Naive thymus-derived CD4-positive, alpha-beta T cell (primary cell): ENCODE measurements around the gene CPSF7. TPM values are rescaled to one million over a fixed set of nuclear protein-coding genes. Genes with fewer than 3 reads are reported as not detected.
A peak's percentile ranks its signal among the peaks of the same experiment; 100 is the strongest.

Source experiments
- ATAC-seq: fragments of 150-1000 bp; cut with Tn5 transposase; 2 replicates; pipeline ENCODE4 v1.10.0; 2021; ENCODE audit warnings: mild to moderate bottlenecking, moderate library complexity
- CTCF ChIA-PET: fragments of 350-600 bp; sonication (Branson Sonifier 250); formaldehyde crosslinking; loops from one replicate; lab custom pipeline; 2021; ENCODE audit warnings: antibody characterized with exemption; lab: Charles Lee
- POLR2A ChIA-PET: fragments of 350-600 bp; sonication (Branson Sonifier 250); formaldehyde crosslinking; loops from one replicate; lab custom pipeline; 2021; ENCODE audit warnings: antibody characterized with exemption, inconsistent platforms; lab: Charles Lee
- DNase-seq, 9 donors: peaks; one replicate each; pipeline versions ENCODE4 v3.0.0 to v3.0.0-alpha.2; 2020 to 2022; ENCODE audit warnings: mixed read lengths in 1 of 9
- H3K27ac ChIP-seq: one replicate; pipeline ENCODE4 v1.7.0; 2013; ENCODE audit warnings: mild to moderate bottlenecking, low read depth, low read length, moderate library complexity
- H3K27me3 ChIP-seq, 2 donors: one replicate each; pipeline ENCODE4 v1.7.0; 2013; ENCODE audit warnings: low read length in 2 of 2, mild to moderate bottlenecking in 2 of 2, moderate library complexity in 2 of 2; ENCODE audit not compliant: control insufficient read depth in 2 of 2, insufficient read depth in 2 of 2
- H3K36me3 ChIP-seq, 3 experiments: 1 replicate in 2 of 3; 2 replicates in 1 of 3; pipeline ENCODE4 v1.7.0; 2013; ENCODE audit warnings: low read length in 3 of 3, mild to moderate bottlenecking in 3 of 3, moderate library complexity in 1 of 3; ENCODE audit not compliant: insufficient read depth in 3 of 3, control insufficient read depth in 2 of 3
- H3K4me1 ChIP-seq, 2 donors: one replicate each; pipeline ENCODE4 v1.7.0; 2013; ENCODE audit warnings: low read length in 2 of 2, mild to moderate bottlenecking in 2 of 2, moderate library complexity in 1 of 2; ENCODE audit not compliant: control insufficient read depth in 2 of 2, insufficient read depth in 2 of 2
- H3K4me3 ChIP-seq: 2 replicates; pipeline ENCODE4 v1.7.0; 2013; ENCODE audit warnings: mild to moderate bottlenecking, low read length
- H3K9me3 ChIP-seq, 3 experiments: 1 replicate in 2 of 3; 2 replicates in 1 of 3; pipeline ENCODE4 v1.7.0; 2013; ENCODE audit warnings: low read length in 3 of 3; ENCODE audit not compliant: control insufficient read depth in 2 of 3
- H3K27ac Mint-ChIP-seq, 9 donors: one replicate each; pipeline ENCODE4 v1.8.0; 2020 to 2022; ENCODE audit warnings: mixed read lengths in 9 of 9, mild to moderate bottlenecking in 8 of 9, moderate library complexity in 5 of 9, inconsistent platforms in 2 of 9
- H3K27me3 Mint-ChIP-seq, 5 donors: one replicate each; pipeline ENCODE4 v1.8.0; 2021 to 2022; ENCODE audit warnings: mixed read lengths in 5 of 5, mild to moderate bottlenecking in 1 of 5
- H3K36me3 Mint-ChIP-seq, 5 donors: one replicate each; pipeline ENCODE4 v1.8.0; 2020 to 2022; ENCODE audit warnings: mixed read lengths in 5 of 5, mild to moderate bottlenecking in 3 of 5, inconsistent platforms in 1 of 5
- H3K4me1 Mint-ChIP-seq, 7 donors: one replicate each; pipeline ENCODE4 v1.8.0; 2020 to 2022; ENCODE audit warnings: mixed read lengths in 7 of 7, mild to moderate bottlenecking in 3 of 7, inconsistent platforms in 1 of 7
- H3K4me3 Mint-ChIP-seq, 10 donors: one replicate each; pipeline ENCODE4 v1.8.0; 2020 to 2022; ENCODE audit warnings: mild to moderate bottlenecking in 10 of 10, mixed read lengths in 10 of 10, moderate library complexity in 6 of 10, inconsistent platforms in 2 of 10
- H3K9me3 Mint-ChIP-seq, 11 donors: one replicate each; pipeline ENCODE4 v1.8.0; 2020 to 2022; ENCODE audit warnings: mixed read lengths in 11 of 11, mild to moderate bottlenecking in 4 of 11, inconsistent platforms in 1 of 11, moderate library complexity in 1 of 11
- intact Hi-C, 2 donors: fragments of 100-400 bp; cut with micrococcal nuclease; formaldehyde crosslinking; loops; one replicate each; pipeline ENCODE4 v1.15.1; 2023
- polyA plus RNA-seq, 2 donors: library from polyadenylated mRNA; unstranded; fragments of 300-500 nt; fragmentation: Illumina TruSeq; gene quantifications; one replicate each; pipeline ENCODE4 v1.2.3, GENCODE V29; 2021
- total RNA-seq, 6 experiments: library from RNA in 5 of 6; stranded (reverse) in 5 of 6; gene quantifications; 1 replicate in 5 of 6; 2 replicates in 1 of 6; pipeline ENCODE4 v1.2.3 and lab custom pipeline; 2021 to 2026

The CPSF7 gene
- total and polyA plus RNA-seq, 7 experiments from 2014 or later, result 27.5 to 174 (median 113) TPM

GRCh38 chr11:61369372-61370348, 60.1 kb downstream of the CPSF7 start:
- Histone ChIP-seq H3K36me3 (peaks cover 10 to 57% (median 18%) of the 10 kb centered on the region in 3 experiments), H3K4me3 (no peak overlapping the region), H3K27me3 (no peaks in the 10 kb centered on the region), H3K27ac (no peak overlapping the region), H3K4me1 (no peaks in the 10 kb centered on the region), H3K9me3 (no peaks in the 10 kb centered on the region)
- POLR2A ChIA-PET, result interaction anchor here (0.5 to 0.8 kb wide), 2 partner anchors 34 to 36 kb away, joined by 3 read pairs; partner anchors contain the start of gene TKFC
- no peak overlapping the region for H3K4me3 Mint-ChIP-seq
- CTCF ChIA-PET, result interaction anchor here (0.6 to 2.7 kb wide), 5 partner anchors 15 to 99 kb away, joined by 3 to 9 read pairs (median 5); no protein-coding TSS in a partner anchor
- intact Hi-C loops, result loop anchor here in 1 of 2 donors (10.0 kb wide), 1 partner anchor 455 kb away; the partner anchor contains the start of gene TMEM109
- no peaks in the 10 kb centered on the region for H3K27me3 Mint-ChIP-seq
- DNase-seq (no peak), ATAC-seq (no peak)
- peak overlapping the region in 1 of 9 donors; percentile 42 for H3K27ac Mint-ChIP-seq
- no peaks in the 10 kb centered on the region for H3K9me3 Mint-ChIP-seq
- peaks cover 0 to 45% (median 9%) of the 10 kb centered on the region in 5 donors for H3K36me3 Mint-ChIP-seq
- peaks cover 0 to 15% (median 0%) of the 10 kb centered on the region in 7 donors for H3K4me1 Mint-ChIP-seq

- Histone ChIP-seq H3K27ac (no peak overlapping the region), H3K4me1 (no peaks in the 10 kb centered on the region), H3K4me3 (no peak overlapping the region), H3K9me3 (no peaks in the 10 kb centered on the region), H3K36me3 (peaks cover 10 to 65% (median 18%) of the 10 kb centered on the region in 3 experiments), H3K27me3 (no peaks in the 10 kb centered on the region)
- intact Hi-C loops, result loop anchor here in 1 of 2 donors (10.0 kb wide), 1 partner anchor 454 kb away; the partner anchor contains the start of gene TMEM109
- Mint-ChIP-seq H3K36me3 (peaks cover 0 to 45% (median 8%) of the 10 kb centered on the region in 5 donors), H3K4me1 (peaks cover 2 to 20% (median 5%) of the 10 kb centered on the region in 7 donors), H3K9me3 (no peaks in the 10 kb centered on the region), H3K27ac (peak overlapping the region in 1 of 9 donors; percentile 42), H3K4me3 (no peak overlapping the region), H3K27me3 (no peaks in the 10 kb centered on the region)
- ChIA-PET CTCF (interaction anchor here (1.3 to 2.7 kb wide), 3 partner anchors 16 to 33 kb away, joined by 4 to 8 read pairs (median 5); no protein-coding TSS in a partner anchor), POLR2A (interaction anchor here (0.6 kb wide), 1 partner anchor 11 kb away, joined by 3 read pairs; no protein-coding TSS in a partner anchor)
- ATAC-seq (no peak), DNase-seq (no peak)
Measured at GRCh38 chr11:61368646-61369045, 61.1 kb downstream of the CPSF7 start.

DNA sequence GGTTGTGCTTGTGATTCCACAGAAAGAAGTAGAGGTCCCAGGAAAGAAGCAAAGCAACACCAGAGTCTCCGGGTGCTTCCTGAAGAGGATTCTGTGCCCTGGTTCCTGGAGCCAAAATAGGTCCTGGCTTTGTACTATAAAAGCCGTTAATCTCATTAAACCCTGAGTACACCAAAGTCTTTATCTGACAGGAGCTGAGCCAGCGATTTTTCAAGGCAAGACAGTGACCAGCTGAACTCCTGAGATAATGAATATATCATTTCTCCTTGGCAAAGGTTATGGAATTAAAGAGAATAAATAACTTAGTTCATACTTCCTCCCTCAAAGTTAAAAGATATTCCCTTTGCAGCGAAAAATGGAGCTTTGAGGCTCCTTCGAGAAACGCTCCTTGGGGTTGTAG, 62.4 kb downstream of the CPSF7 start:
- ChIA-PET CTCF (interaction anchor here (1.3 to 2.7 kb wide), 2 partner anchors 18 to 31 kb away, joined by 4 to 8 read pairs; no protein-coding TSS in a partner anchor), POLR2A (no interaction called here)
- Mint-ChIP-seq H3K36me3 (peaks cover 0 to 42% (median 8%) of the 10 kb centered on the region in 5 donors), H3K4me3 (no peak overlapping the region), H3K4me1 (peaks cover 12 to 32% (median 17%) of the 10 kb centered on the region in 7 donors), H3K27me3 (no peaks in the 10 kb centered on the region), H3K27ac (no peak overlapping the region), H3K9me3 (no peaks in the 10 kb centered on the region)
- Histone ChIP-seq H3K4me1 (peaks cover 10% of the 10 kb centered on the region in 2 donors), H3K9me3 (no peaks in the 10 kb centered on the region), H3K27me3 (no peaks in the 10 kb centered on the region), H3K4me3 (no peak overlapping the region), H3K36me3 (peaks cover 10 to 65% (median 18%) of the 10 kb centered on the region in 3 experiments), H3K27ac (no peak overlapping the region)
- ATAC-seq (no peak), DNase-seq (no peak)
- intact Hi-C loops, result loop anchor here in 1 of 2 donors (10.0 kb wide), 1 partner anchor 453 kb away; the partner anchor contains the start of gene TMEM109

DNA sequence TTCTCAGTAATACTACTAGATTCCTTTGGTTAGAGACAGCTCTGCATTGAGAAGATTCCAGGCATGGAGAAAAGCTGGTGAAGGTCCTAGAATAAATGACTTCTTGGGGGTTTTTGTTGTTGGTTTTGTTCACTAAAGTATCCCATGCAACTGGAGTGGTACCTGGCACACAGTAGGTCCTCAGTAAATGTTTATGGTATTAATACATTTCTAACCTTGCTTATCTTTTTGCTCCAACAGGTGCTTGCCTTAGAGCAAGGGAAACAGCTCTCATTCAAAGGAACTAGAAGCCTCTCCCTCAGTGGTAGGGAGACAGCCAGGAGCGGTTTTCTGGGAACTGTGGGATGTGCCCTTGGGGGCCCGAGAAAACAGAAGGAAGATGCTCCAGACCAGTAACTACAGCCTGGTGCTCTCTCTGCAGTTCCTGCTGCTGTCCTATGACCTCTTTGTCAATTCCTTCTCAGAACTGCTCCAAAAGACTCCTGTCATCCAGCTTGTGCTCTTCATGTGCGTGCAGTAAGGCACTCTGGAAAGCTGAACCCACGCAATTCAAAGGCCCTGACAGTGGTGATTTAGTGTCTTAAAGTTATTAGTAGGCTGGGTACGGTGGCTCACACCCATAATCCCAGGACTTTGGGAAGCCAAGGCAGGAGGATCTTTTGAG, 65.6 kb downstream of the CPSF7 start:
- Mint-ChIP-seq H3K27ac (peak overlapping the region in 6 of 9 donors; percentile 16 to 100 (median 87)), H3K4me3 (peak overlapping the region in 8 of 10 donors; percentile 94 to 99 (median 98)), H3K9me3 (no peaks in the 10 kb centered on the region), H3K4me1 (peaks cover 24 to 44% (median 36%) of the 10 kb centered on the region in 7 donors), H3K27me3 (no peaks in the 10 kb centered on the region), H3K36me3 (peaks cover 0 to 19% (median 8%) of the 10 kb centered on the region in 5 donors)
- H3K27me3 ChIP-seq, result no peaks in the 10 kb centered on the region
- H3K27ac ChIP-seq, result peak overlapping the region; percentile 39
- H3K4me3 ChIP-seq, result no peak overlapping the region
- ChIA-PET POLR2A (interaction anchor here (1.0 to 4.9 kb wide), 4 partner anchors 21 to 67 kb away, joined by 3 to 82 read pairs (median 21); partner anchors contain the start of genes DDB1, TKFC and TMEM216), CTCF (interaction anchor here (0.7 to 4.6 kb wide), 2 partner anchors 29 to 115 kb away, joined by 3 to 44 read pairs; partner anchors contain the start of genes DDB1 and TKFC)
- H3K36me3 ChIP-seq, result peaks cover 10 to 54% (median 18%) of the 10 kb centered on the region in 3 experiments
- H3K4me1 ChIP-seq, result peaks cover 14 to 19% of the 10 kb centered on the region in 2 donors
- ATAC-seq (no peak), DNase-seq (no peak)
- intact Hi-C loops, result loop anchor here in 1 of 2 donors (5.0 to 10.0 kb wide), 3 partner anchors 449 to 1747 kb away; partner anchors contain the start of genes CCDC86, OSBP and TMEM109
- H3K9me3 ChIP-seq, result no peaks in the 10 kb centered on the region

- H3K36me3 Mint-ChIP-seq, result peaks cover 0 to 10% (median 0%) of the 10 kb centered on the region in 5 donors
- Histone ChIP-seq H3K27ac (peak overlapping the region; percentile 95), H3K4me3 (peak overlapping the region; percentile 97), H3K27me3 (no peaks in the 10 kb centered on the region), H3K36me3 (peaks cover 8 to 39% (median 12%) of the 10 kb centered on the region in 3 experiments), H3K9me3 (no peaks in the 10 kb centered on the region), H3K4me1 (peaks cover 14 to 19% of the 10 kb centered on the region in 2 donors)
- peak overlapping the region; percentile 94 to 99 (median 98) for H3K4me3 Mint-ChIP-seq
- peak overlapping the region; percentile 97 to 100 (median 99) for H3K27ac Mint-ChIP-seq
- CTCF ChIA-PET, result interaction anchor here (0.6 to 4.6 kb wide), 6 partner anchors 19 to 1401 kb away, joined by 3 to 44 read pairs (median 7); partner anchors contain the start of genes DDB1, TKFC and TMEM216
- ATAC-seq, result peak; percentile 49
- no peaks in the 10 kb centered on the region for H3K27me3 Mint-ChIP-seq
- POLR2A ChIA-PET, result interaction anchor here (0.9 to 4.9 kb wide), 14 partner anchors 10 to 605 kb away, joined by 3 to 82 read pairs (median 6); partner anchors contain the start of genes CPSF7, DDB1, FTH1 and SDHAF2
- H3K4me1 Mint-ChIP-seq, result peaks cover 29 to 50% (median 38%) of the 10 kb centered on the region in 7 donors
- no peaks in the 10 kb centered on the region for H3K9me3 Mint-ChIP-seq
- DNase-seq, result peak in 7 of 9 donors; percentile 50 to 73 (median 62)
- intact Hi-C loops, result loop anchor here (1.0 to 10.0 kb wide), 8 partner anchors 23 to 1745 kb away; partner anchors contain the start of genes DDB1 (in 2 of the 2), TKFC (in 2 of the 2), CCDC86 (in 1 of the 2) and OSBP (in 1 of the 2)
Measured at GRCh38 chr11:61362542-61362875, 67.3 kb downstream of the CPSF7 start.
